Fibroblast of the aortic adventitia (primary cell): ENCODE measurements around the gene SLC43A1. TPM values are rescaled to one million over a fixed set of nuclear protein-coding genes. Genes with fewer than 3 reads are reported as not detected.
"Not testable (repeated sequence)": the region's sequence is repeated elsewhere in the genome, so short reads cannot be mapped to it uniquely, and the experiment has no call there.

Experiments
- DNase-seq: peaks from one replicate; pipeline ENCODE4 v3.0.0-alpha.2; 2010; ENCODE audit warnings: low read depth
- H3K4me3 ChIP-seq: 2 replicates; pipeline ENCODE4 v1.5.1; 2011; ENCODE audit warnings: low read depth, mild to moderate bottlenecking, control low read depth, low read length, moderate library complexity
- CTCF ChIP-seq: IDR thresholded peaks from 2 replicates; pipeline ENCODE4 v1.5.1; 2011; ENCODE audit warnings: mild to moderate bottlenecking, low read length, control low read depth, inconsistent platforms; ENCODE audit not compliant: insufficient read depth
- total RNA-seq: library from RNA; depleted of rRNA; stranded (reverse); fragments of >200 nt; gene quantifications from 2 replicates; pipeline ENCODE4 v1.2.3, GENCODE V29; 2012; ENCODE audit warnings: low replicate concordance

The SLC43A1 gene
- total RNA-seq, 1 donor, result 11.4 TPM

- no peak for DNase-seq
- TF ChIP-seq CTCF, result no peak
- no peak overlapping the region for H3K4me3 ChIP-seq
Observed at GRCh38 chr11:57543593-57543992, 28.1 kb upstream of the SLC43A1 start.

DNA sequence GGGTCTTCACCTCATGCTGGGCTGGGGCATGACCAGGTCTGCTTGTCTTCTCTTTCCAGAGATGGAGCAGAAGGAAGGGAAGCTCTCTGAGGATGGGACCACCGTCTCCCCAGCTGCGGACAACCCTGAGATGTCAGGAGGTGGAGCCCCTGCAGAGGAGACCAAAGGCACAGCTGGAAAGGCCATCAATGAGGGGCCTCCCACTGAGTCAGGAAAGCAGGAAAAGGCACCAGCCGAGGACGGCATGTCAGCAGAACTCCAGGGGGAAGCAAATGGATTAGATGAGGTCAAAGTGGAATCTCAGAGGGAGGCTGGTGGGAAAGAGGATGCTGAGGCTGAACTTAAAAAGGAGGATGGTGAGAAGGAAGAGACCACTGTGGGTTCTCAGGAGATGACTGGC is 27.1 kb upstream of the SLC43A1 start:
- no peak for DNase-seq
- TF ChIP-seq CTCF, result no peak
- H3K4me3 ChIP-seq, result no peak overlapping the region

- TF ChIP-seq CTCF, result no peak
- DNase-seq, result no peak
Observed at GRCh38 chr11:57541169-57541568, 25.7 kb upstream of the SLC43A1 start.

DNA sequence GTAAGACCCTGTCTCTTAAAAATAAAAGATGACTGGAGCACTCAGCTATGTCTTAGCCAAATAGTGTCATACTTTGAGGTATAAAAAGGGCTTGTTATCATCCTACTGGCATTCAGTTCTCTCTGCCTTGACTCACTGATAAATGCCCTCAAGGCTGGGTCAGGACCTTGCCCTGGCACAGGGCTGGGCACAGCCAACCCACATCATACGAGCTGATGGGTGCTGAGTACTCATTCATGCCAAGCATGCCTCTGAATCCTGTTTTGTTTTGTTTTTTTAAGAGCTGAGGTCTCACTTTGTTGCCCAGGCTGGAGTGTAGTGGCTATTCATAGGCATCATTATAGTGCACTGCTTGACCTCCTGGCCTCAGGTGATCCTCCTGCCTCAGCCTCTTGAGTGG is 23.8 kb upstream of the SLC43A1 start:
- TF ChIP-seq CTCF, result no peak
- no peak overlapping the region for H3K4me3 ChIP-seq
- DNase-seq, result no peak

More at GRCh38 chr11:57541169-57541568, 25.7 kb upstream of the SLC43A1 start:
- H3K4me3 ChIP-seq, result no peak overlapping the region

DNA sequence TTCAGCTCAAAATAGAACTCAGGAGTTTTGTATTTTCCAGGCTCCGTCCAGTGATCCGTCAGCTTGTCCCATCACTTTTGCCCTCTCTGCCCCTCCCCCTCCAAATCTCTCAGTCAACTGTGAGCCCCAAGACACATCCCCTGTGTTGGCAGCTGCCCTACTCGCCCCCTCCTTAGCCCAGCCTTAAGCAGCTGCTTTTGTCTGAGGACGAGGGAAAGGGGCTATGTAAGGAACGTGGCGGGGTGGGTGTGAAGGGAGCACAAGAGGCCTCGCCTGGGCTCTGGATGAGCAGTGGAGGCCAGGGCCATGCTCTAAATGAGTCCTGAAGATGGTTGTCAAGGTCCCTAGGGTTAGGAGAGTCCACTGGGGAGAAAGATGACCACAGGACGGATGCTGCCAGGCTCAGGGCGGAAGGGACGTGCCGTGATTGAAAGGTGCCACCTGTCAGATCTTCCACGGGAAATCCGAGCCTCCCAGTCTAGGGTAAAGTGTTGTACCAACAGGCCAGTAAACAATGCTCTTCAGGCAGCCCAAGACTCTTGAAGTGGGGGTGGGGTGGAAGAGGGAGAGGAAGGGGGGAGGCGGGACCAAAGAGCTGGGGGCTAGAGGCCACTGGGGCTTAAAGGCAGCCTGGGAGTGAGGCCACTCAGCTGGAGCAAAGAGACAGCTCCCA is 21.6 kb upstream of the SLC43A1 start, which contains the start of gene SMTNL1:
Gene SMTNL1, plus strand, starts transcription at position 649 of the 673 bp plus-strand sequence. CDS start 5,048 bp downstream, outside the sequence.
- TF ChIP-seq CTCF, result no peak
- DNase-seq, result no peak
- H3K4me3 ChIP-seq, result no peak within 1 kb of the TSS

- not testable (repeated sequence) for H3K4me3 ChIP-seq, DNase-seq
Observed at GRCh38 chr11:57534449-57534848, 18.9 kb upstream of the SLC43A1 start.

DNA sequence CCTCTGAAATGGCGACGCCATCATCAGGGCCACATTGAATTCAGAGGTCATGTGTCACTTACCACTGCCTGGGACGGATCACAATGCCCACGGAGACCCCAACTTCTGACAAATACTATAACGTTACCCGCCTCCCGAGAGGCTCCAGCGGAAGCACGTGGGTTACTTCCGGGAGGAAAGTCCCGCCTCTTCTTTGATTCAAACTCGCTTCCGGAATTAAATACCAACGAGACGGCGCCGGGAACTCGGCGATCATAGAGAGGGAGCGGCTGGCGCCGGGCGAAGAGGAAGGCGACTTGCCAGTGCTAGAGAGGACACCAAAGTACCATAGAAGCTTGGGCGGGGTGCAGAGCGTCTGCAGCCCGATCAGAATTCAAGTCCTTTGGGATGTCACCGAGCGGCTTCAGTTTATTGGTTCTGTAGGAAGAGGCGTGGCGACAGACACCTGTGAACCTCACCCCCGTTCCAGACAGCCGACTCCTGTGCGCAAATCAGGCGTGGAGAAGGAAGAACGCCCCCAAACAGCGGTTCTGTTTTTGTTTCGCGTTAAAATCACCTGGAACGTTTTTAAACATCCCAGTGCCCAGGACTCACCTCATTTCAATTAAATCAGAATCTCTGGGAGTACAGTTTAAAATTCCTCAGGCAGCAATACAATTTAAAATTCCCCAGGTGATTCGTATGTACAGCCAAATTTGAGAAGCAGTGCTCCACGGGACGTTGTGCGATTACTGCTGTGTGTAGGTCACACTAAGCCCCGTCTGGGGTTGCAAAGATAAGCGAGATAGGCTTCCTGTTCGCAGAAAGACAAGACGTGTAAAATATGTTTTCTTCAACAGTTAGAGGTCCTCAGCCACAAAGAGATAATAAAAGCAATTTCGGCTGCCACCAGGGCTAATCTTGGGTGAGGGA is 15.3 kb upstream of the SLC43A1 start, which contains the start of gene TIMM10:
Gene TIMM10, minus strand, starts transcription at position 159 of the 912 bp plus-strand sequence. CDS start 565 bp downstream, outside the sequence.
- peak within 1 kb of the TSS; percentile 99 for H3K4me3 ChIP-seq
- DNase-seq, result peak; percentile 94
- TF ChIP-seq CTCF, result no peak
